Measurements from ENCODE around the gene RYR1.
"Not testable (repeated sequence)": the region's sequence is repeated elsewhere in the genome, so short reads cannot be mapped to it uniquely, and the experiment has no call there.

The RYR1 gene

GRCh38 chr19:38400361-38400760 is 33.1 kb upstream of the RYR1 start:
- DNase-seq, result no peak

DNA sequence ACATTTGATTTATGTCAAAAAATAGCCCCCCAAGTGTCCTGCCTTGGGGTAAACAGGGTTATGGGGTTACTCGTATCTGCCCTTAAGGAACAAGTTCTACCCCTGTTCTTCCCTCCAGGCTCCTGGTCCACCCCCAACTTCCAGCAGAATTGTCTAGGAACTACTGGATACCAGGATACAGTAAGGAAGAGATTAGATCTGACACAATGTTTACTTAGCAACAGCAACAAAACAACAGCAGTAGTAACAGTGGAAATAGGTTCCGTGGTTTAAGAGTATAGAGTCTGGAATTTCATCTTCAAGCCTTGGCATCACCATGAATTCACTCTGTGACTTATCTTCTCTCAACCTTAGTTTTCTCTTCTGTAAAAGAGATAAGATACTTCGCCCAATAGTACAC is 32.3 kb upstream of the RYR1 start:
- no peak for DNase-seq

DNA sequence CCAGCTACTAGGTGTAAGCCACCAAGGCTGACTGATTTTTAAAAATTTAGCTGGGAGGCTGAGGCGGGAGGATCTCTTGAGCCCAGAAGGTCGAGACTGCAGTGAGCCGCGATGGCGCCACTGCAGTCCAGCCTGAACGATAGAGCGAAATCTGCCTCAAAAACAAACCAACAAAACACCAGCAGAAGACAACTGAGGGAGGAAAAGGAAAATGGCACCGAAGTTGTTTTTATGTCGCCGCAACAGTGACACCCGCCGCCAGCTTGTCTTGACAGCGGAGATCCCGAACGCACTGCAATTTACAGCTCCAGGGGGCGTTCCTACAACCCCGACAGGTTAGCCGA is 30.9 kb upstream of the RYR1 start:
- no peak for DNase-seq

- peak; percentile 98 for DNase-seq
These were observed 30.4 kb upstream of the RYR1 start, which contains the start of gene FAM98C for GRCh38 chr19:38402967-38403674. FAM98C (plus strand) TSS chr19:38403093; CDS start chr19:38403154, 61 bp downstream.

- no peak for DNase-seq
These were observed 28.6 kb upstream of the RYR1 start for GRCh38 chr19:38404858-38405257.

DNA sequence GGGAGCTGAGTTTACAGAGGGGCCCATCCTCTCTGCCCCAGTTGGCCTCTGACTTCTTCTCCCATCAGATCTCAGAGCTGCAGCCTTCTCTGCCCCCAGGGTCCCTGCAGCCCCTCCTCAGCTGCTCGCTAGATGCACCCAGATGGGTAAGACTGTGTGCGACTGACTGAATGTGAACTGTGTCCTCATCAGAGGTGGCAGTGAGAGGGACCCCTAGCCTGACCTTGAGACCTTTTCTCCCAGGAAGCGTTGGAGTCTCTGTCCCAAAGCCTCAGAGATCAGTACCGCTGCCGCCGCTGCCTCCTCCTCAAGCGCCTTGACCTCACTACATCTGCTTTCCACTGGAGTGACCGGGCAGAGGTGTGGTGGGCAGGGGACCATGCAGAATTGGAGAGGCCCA is 28.2 kb upstream of the RYR1 start:
- no peak for DNase-seq

GRCh38 chr19:38409631-38410133 is 23.8 kb upstream of the RYR1 start:
- peak; percentile 35 for DNase-seq

GRCh38 chr19:38410407-38410806 is 23.1 kb upstream of the RYR1 start:
- not testable (repeated sequence) for DNase-seq

- DNase-seq, result no peak
These were observed 22.3 kb upstream of the RYR1 start for GRCh38 chr19:38411041-38411712.

- DNase-seq, result not testable (repeated sequence)
These were observed 21.6 kb upstream of the RYR1 start for GRCh38 chr19:38411898-38412297.

GRCh38 chr19:38412491-38412890 is 21.0 kb upstream of the RYR1 start:
- DNase-seq, result no peak

DNA sequence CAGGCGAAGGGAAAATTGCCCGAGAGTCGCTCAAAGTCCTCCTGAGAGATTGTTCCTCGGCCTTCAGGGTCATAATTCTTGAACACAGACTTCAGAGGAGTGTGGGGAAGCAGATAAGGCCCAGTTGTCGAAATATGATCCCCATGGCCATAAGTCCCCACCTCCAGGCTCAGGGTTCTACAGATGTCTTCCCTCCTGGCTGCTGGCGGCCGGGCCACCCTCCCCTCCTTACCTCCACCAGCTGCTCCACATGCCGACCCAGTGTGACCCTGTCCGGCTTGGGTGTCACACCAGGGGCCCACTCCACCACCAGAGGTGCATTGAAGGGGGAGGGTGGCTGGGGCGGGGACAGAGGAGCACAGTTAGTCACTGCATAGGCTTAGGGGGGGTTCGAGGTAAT is 20.5 kb upstream of the RYR1 start:
- no peak for DNase-seq

DNA sequence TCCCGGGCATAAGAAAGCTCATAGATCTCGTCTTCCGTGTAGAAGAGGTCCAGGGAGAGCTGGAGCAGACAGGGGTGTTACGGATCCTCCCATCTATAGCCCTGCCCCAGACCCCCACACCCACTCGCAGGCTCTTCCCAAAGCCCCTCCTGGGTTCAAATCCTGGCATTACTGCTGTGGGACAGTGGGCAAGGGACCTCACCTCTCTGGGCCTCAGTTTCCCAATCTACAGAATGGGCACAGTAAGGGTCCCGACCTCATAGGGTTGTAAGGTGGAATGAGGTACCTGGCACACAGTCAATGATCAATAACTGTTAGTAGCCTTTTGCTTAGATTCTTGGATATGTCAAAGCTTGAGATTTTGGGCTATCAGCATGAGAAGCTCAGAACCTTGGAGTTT is 20.1 kb upstream of the RYR1 start:
- no peak for DNase-seq

- DNase-seq, result no peak
These were observed 16.3 kb upstream of the RYR1 start for GRCh38 chr19:38417146-38417543.

- DNase-seq, result peak; percentile 75
These were observed 15.7 kb upstream of the RYR1 start for GRCh38 chr19:38417544-38418506.

DNA sequence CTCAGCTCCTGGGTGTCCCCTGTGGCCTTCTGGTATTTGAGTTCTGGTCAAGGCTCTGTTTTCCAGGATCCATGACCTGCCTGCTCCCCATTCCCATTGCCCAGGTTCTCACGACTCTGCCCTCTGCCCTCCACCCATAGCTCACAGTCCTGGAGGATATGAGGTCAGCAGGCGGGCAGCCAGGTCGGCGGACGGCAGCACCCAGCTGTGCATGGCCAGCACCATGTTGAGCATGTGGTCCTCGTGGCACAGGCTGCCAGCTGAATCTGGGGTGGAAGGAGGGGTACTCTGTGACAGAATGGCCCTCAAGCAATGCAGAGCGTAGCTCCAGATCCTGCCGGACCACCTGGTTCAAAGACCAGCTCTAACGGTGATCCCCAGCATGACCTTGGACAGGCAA is 12.6 kb upstream of the RYR1 start:
- no peak for DNase-seq

GRCh38 chr19:38421856-38422255 is 11.6 kb upstream of the RYR1 start:
- DNase-seq, result no peak

DNA sequence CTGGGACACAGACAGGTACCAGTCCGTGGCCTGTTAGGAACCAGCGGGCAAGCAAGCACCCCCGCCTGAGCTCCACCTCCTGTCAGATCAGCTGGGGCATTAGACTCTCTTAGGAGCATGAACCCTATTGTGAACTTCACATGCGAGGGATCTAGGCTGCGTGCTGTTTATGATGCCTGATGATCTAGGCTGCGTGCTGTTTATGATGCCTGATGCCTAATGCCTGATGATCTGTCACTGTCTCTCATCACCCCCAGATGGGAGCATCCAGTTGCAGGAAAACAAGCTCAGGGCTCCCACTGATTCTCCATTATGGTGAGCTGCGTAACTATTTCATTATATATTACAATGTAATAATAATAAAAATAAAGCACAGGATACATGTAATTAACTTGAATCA is 11.1 kb upstream of the RYR1 start:
- no peak for DNase-seq

DNA sequence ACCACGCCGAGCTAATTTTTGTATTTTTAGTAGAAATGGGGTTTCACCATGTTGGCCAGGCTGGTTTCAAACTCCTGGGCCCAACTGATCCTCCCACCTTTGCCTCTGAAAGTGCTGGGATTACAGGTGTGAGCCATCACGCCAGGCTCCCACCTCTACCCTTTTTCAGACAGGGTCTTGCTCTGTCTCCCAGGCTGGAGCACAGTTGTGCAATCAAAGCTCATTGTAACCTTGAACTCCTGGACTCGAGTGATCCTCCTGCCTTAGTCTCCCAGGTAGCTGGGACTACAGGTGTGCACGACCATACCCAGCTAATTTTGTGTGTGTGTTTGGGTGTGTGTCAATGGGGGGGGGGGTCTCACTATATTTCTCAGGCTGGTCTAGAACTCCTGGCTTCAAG is 9.2 kb upstream of the RYR1 start:
- DNase-seq, result no peak

- no peak for DNase-seq
These were observed 8.2 kb upstream of the RYR1 start for GRCh38 chr19:38425222-38425809.

DNA sequence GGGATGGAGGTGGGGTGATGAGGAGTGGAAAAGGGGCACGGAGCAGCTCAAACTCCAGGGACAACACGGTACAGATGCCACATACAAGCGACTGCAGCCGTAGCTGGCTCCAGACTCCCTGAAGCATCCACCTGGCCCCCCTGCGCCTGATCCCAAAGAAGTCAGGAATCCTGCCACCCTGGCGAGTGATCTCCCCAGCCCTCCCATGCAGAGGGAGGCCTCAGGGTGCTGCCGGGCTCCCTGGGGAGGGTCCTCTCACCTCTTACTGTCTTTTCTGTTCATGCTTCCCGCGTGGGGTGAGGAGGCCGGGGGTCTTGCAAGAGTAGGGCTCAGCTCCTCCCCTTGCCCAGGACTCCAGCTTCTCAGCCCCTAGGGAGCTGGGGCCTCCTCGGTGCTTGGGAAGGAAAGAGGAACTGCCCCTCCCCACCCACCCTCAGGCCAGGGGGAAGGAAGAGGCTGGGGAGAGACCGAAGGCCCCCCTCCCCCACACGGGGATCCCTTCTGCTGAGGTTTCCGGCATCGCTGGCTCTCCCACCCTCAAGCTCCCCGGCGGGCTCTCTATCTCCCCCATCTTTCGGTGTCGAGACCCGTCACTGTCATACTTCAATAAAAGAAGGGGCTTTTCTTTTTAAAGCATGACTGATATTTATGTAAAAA is 7.6 kb upstream of the RYR1 start, which contains the start of gene RASGRP4:
Gene RASGRP4 (minus strand): TSS at position 410 of the 657 bp plus-strand sequence. CDS start 128 bp downstream, at position 282.
- no peak for DNase-seq

GRCh38 chr19:38427035-38427677 is 6.3 kb upstream of the RYR1 start:
- not testable (repeated sequence) for DNase-seq
